ENCODE data around the gene MEPE.

MEPE gene

GRCh38 chr4:87832669-87833068 is at the start of gene MEPE:
TSS of gene MEPE (plus strand) at chr4:87832969. CDS start at chr4:87834715, 1,746 bp downstream.
- DNase-seq = no peak

- DNase-seq = no peak
These were observed 49.0 kb upstream of the MEPE start for GRCh38 chr4:87783781-87784180.

GRCh38 chr4:87785731-87786509 is 46.8 kb upstream of the MEPE start:
- no peak for DNase-seq

GRCh38 chr4:87799301-87800113 is 33.3 kb upstream of the MEPE start, which contains the start of gene IBSP:
TSS of gene IBSP (plus strand) at chr4:87799554. CDS start at chr4:87802362, 2,808 bp downstream.
- DNase-seq = no peak

- DNase-seq = no peak
These were observed 29.9 kb upstream of the MEPE start for GRCh38 chr4:87802858-87803257.

GRCh38 chr4:87803421-87803820 is 29.3 kb upstream of the MEPE start:
- DNase-seq = no peak

- no peak for DNase-seq
These were observed 27.9 kb upstream of the MEPE start for GRCh38 chr4:87804871-87805270.

- DNase-seq = no peak
These were observed 26.8 kb upstream of the MEPE start for GRCh38 chr4:87805971-87806370.

- no peak for DNase-seq
These were observed 26.2 kb upstream of the MEPE start for GRCh38 chr4:87806520-87806919.

- no peak for DNase-seq
These were observed 25.4 kb upstream of the MEPE start for GRCh38 chr4:87807402-87807801.

- no peak for DNase-seq
These were observed 20.8 kb upstream of the MEPE start for GRCh38 chr4:87811977-87812376.

- DNase-seq = no peak
These were observed 13.4 kb upstream of the MEPE start for GRCh38 chr4:87819281-87819919.

- DNase-seq = no peak
These were observed 9.6 kb upstream of the MEPE start for GRCh38 chr4:87823200-87823599.

- no peak for DNase-seq
These were observed 9.0 kb upstream of the MEPE start for GRCh38 chr4:87823724-87824123.

GRCh38 chr4:87824352-87824751 is 8.4 kb upstream of the MEPE start:
- no peak for DNase-seq

GRCh38 chr4:87834401-87834800 is 1.6 kb downstream of the MEPE start:
- DNase-seq = no peak

- no peak for DNase-seq
These were observed 2.4 kb downstream of the MEPE start for GRCh38 chr4:87835197-87835596.

GRCh38 chr4:87835743-87836142 is 3.0 kb downstream of the MEPE start:
- no peak for DNase-seq

GRCh38 chr4:87838205-87838604 is 5.4 kb downstream of the MEPE start:
- no peak for DNase-seq

GRCh38 chr4:87838890-87839591 is 6.3 kb downstream of the MEPE start:
- no peak for DNase-seq

GRCh38 chr4:87839592-87839946 is 6.8 kb downstream of the MEPE start:
- no peak for DNase-seq

GRCh38 chr4:87840149-87840548 is 7.4 kb downstream of the MEPE start:
- DNase-seq = no peak

- no peak for DNase-seq
These were observed 11.2 kb downstream of the MEPE start for GRCh38 chr4:87843936-87844335.
